H9 (cell line): ENCODE results near the gene GOLGA6A. TPM values are rescaled to one million over a fixed set of nuclear protein-coding genes. Genes with fewer than 3 reads are reported as not detected.

ENCODE experiments used
- DNase-seq: peaks from one replicate; pipeline ENCODE4 v3.0.0-alpha.2; 2017
- H2AFZ ChIP-seq: one replicate; pipeline ENCODE4 v1.6.1; 2013; ENCODE audit warnings: mild to moderate bottlenecking, low read length, control low read depth, moderate library complexity
- H2AK5ac ChIP-seq: 2 replicates; pipeline ENCODE4 v1.6.1; 2013; ENCODE audit warnings: low read length, control low read depth, mixed read lengths; ENCODE audit not compliant: insufficient read length
- H2BK120ac ChIP-seq: one replicate; pipeline ENCODE4 v1.6.1; 2013; ENCODE audit warnings: low read depth, mild to moderate bottlenecking, low read length, control low read depth, inconsistent platforms; ENCODE audit not compliant: poor library complexity, severe bottlenecking
- H2BK12ac ChIP-seq: 2 replicates; pipeline ENCODE4 v1.6.1; 2013; ENCODE audit warnings: low read length, control low read depth, mixed read lengths, low read depth; ENCODE audit not compliant: insufficient read length
- H2BK15ac ChIP-seq: 2 replicates; pipeline ENCODE4 v1.6.1; 2013; ENCODE audit warnings: low read depth, low read length, control low read depth
- H2BK20ac ChIP-seq: one replicate; pipeline ENCODE4 v1.6.1; 2013; ENCODE audit warnings: low read depth, mild to moderate bottlenecking, low read length, control low read depth, inconsistent platforms; ENCODE audit not compliant: poor library complexity, severe bottlenecking
- H2BK5ac ChIP-seq: 2 replicates; pipeline ENCODE4 v1.6.1; 2013; ENCODE audit warnings: low read length, control low read depth, mixed read lengths; ENCODE audit not compliant: insufficient read length
- H3K14ac ChIP-seq: 2 replicates; pipeline ENCODE4 v1.6.1; 2013; ENCODE audit warnings: low read length, control low read depth; ENCODE audit not compliant: insufficient read depth
- H3K18ac ChIP-seq: 2 replicates; pipeline ENCODE4 v1.6.1; 2013; ENCODE audit warnings: low read depth, mild to moderate bottlenecking, mixed read lengths, low read length, control low read depth; ENCODE audit not compliant: insufficient read length
- H3K23ac ChIP-seq: 2 replicates; pipeline ENCODE4 v1.6.1; 2013; ENCODE audit warnings: low read length, control low read depth, mixed read lengths, low read depth; ENCODE audit not compliant: insufficient read length
- H3K23me2 ChIP-seq: 2 replicates; pipeline ENCODE4 v1.6.1; 2013; ENCODE audit warnings: low read depth, mild to moderate bottlenecking, mixed read lengths, low read length, control low read depth; ENCODE audit not compliant: insufficient read length, poor library complexity, severe bottlenecking
- H3K27ac ChIP-seq: 2 replicates; pipeline ENCODE4 v1.5.1; 2013; ENCODE audit warnings: low read length, control low read depth, mixed read lengths, low read depth; ENCODE audit not compliant: insufficient read length
- H3K27me3 ChIP-seq: 2 replicates; pipeline ENCODE4 v1.6.1; 2013; ENCODE audit warnings: low read length, control low read depth, inconsistent platforms; ENCODE audit not compliant: insufficient read depth
- H3K4ac ChIP-seq: 2 replicates; pipeline ENCODE4 v1.6.1; 2013; ENCODE audit warnings: low read depth, mild to moderate bottlenecking, control low read depth, inconsistent platforms, low read length, moderate library complexity
- H3K4me1 ChIP-seq: 2 replicates; pipeline ENCODE4 v1.6.1; 2013; ENCODE audit warnings: low read length, control low read depth, inconsistent platforms; ENCODE audit not compliant: insufficient read depth
- H3K4me2 ChIP-seq: 2 replicates; pipeline ENCODE4 v1.6.1; 2013; ENCODE audit warnings: low read length, control low read depth, mixed read lengths; ENCODE audit not compliant: insufficient read length, insufficient read depth
- H3K56ac ChIP-seq: 2 replicates; pipeline ENCODE4 v1.6.1; 2013; ENCODE audit warnings: low read depth, mild to moderate bottlenecking, mixed read lengths, low read length, control low read depth; ENCODE audit not compliant: insufficient read length
- H3K79me1 ChIP-seq: 2 replicates; pipeline ENCODE4 v1.6.1; 2013; ENCODE audit warnings: low read depth, mild to moderate bottlenecking, moderate library complexity, low read length, control low read depth, inconsistent platforms; ENCODE audit not compliant: insufficient read depth, poor library complexity, severe bottlenecking
- H3K79me2 ChIP-seq: 2 replicates; pipeline ENCODE4 v1.6.1; 2013; ENCODE audit warnings: low read length, control low read depth, inconsistent platforms; ENCODE audit not compliant: insufficient read depth
- H3K9ac ChIP-seq: 2 replicates; pipeline ENCODE4 v1.6.1; 2013; ENCODE audit warnings: low read length, control low read depth, mixed read lengths; ENCODE audit not compliant: insufficient read length; ENCODE audit errors: extremely low read depth
- H3K9me3 ChIP-seq: one replicate; pipeline ENCODE4 v1.6.1; 2013; ENCODE audit warnings: low read depth, low read length, inconsistent platforms; ENCODE audit not compliant: control insufficient read depth
- H3T11ph ChIP-seq: one replicate; pipeline ENCODE4 v1.6.1; 2013; ENCODE audit warnings: mild to moderate bottlenecking, low read length, control low read depth, inconsistent platforms
- H4K20me1 ChIP-seq: one replicate; pipeline ENCODE4 v1.6.1; 2013; ENCODE audit not compliant: control insufficient read depth, insufficient read length, insufficient read depth
- H4K5ac ChIP-seq: 2 replicates; pipeline ENCODE4 v1.6.1; 2013; ENCODE audit warnings: low read depth, mild to moderate bottlenecking, mixed read lengths, low read length, control low read depth; ENCODE audit not compliant: insufficient read length
- H4K8ac ChIP-seq: replicated peaks from 2 replicates; pipeline ENCODE4 v1.6.1; 2013; ENCODE audit warnings: low read length, control low read depth, mixed read lengths, low read depth; ENCODE audit not compliant: insufficient read length
- H4K91ac ChIP-seq: 2 replicates; pipeline ENCODE4 v1.6.1; 2013; ENCODE audit warnings: low read depth, mild to moderate bottlenecking, moderate library complexity, mixed read lengths, low read length, control low read depth; ENCODE audit not compliant: insufficient read length
- H3K27ac Mint-ChIP-seq, 3 experiments: 2 replicates in 2 of 3; 3 replicates in 1 of 3; pipeline ENCODE4 v1.8.0; 2020 to 2021; ENCODE audit warnings: mixed read lengths in 3 of 3, mild to moderate bottlenecking in 1 of 3, moderate library complexity in 1 of 3
- H3K27me3 Mint-ChIP-seq: 2 replicates; pipeline ENCODE4 v1.8.0; 2021; ENCODE audit warnings: low read depth, mild to moderate bottlenecking, moderate library complexity, mixed read lengths
- H3K36me3 Mint-ChIP-seq, 3 experiments: 2 replicates in 2 of 3; 3 replicates in 1 of 3; pipeline ENCODE4 v1.8.0; 2020 to 2021; ENCODE audit warnings: low read depth in 3 of 3, mixed read lengths in 3 of 3; ENCODE audit not compliant: insufficient read depth in 1 of 3
- H3K4me1 Mint-ChIP-seq, 2 experiments: 2 replicates each; pipeline ENCODE4 v1.8.0; 2020; ENCODE audit warnings: mixed read lengths in 2 of 2
- H3K4me3 Mint-ChIP-seq, 2 experiments: 2 replicates in 1 of 2; 3 replicates in 1 of 2; pipeline ENCODE4 v1.8.0; 2020 to 2021; ENCODE audit warnings: mild to moderate bottlenecking in 2 of 2, mixed read lengths in 2 of 2, moderate library complexity in 1 of 2
- H3K9me3 Mint-ChIP-seq, 2 experiments: 2 replicates in 1 of 2; 3 replicates in 1 of 2; pipeline ENCODE4 v1.8.0; 2020; ENCODE audit warnings: mild to moderate bottlenecking in 2 of 2, mixed read lengths in 2 of 2, moderate library complexity in 1 of 2
- CTCF ChIP-seq: fragments of 200-600 bp; sonication (generic); conservative IDR thresholded peaks from 3 replicates; pipeline ENCODE4 v1.8.0; 2021; ENCODE audit warnings: antibody characterized with exemption, mild to moderate bottlenecking
- WGBS: extraction: QIAGEN DNeasy Blood & Tissue Kit; methylation state at CpG from one replicate; pipeline ENCODE4 v1.1.7; 2013; ENCODE audit warnings: missing lambda C conversion rate, low lambda C conversion rate, mixed read lengths; ENCODE audit not compliant: insufficient read length; ENCODE audit errors: extremely low coverage; 5-methylcytosine and 5-hydroxymethylcytosine counted together
- total RNA-seq: library from RNA; stranded (reverse); gene quantifications from 2 replicates; pipeline ENCODE4 v1.2.1, GENCODE V29; 2021

The GOLGA6A gene
- total RNA-seq, 1 experiment from 2014 or later, result 0.72 TPM

GRCh38 chr15:74036271-74037170 lies 45.8 kb downstream of the GOLGA6A start:
- Histone ChIP-seq H3K4me2 (no peak overlapping the region), H4K5ac (no peak overlapping the region), H3K27ac (no peak overlapping the region), H2BK5ac (no peak overlapping the region), H3K9me3 (no peaks in the 10 kb centered on the region), H3K56ac (no peak overlapping the region), H2BK20ac (no peak overlapping the region), H4K20me1 (no peaks in the 10 kb centered on the region), H4K8ac (no peak overlapping the region), H2AFZ (no peak overlapping the region), H3K79me1 (no peaks in the 10 kb centered on the region), H4K91ac (no peak overlapping the region), H2BK12ac (no peak overlapping the region), H3K4ac (no peak overlapping the region), H3K14ac (peak overlapping the region; percentile 51; the same call in 1 of the 2 replicates), H2BK120ac (no peak overlapping the region), H3K4me1 (peaks cover 3% of the 10 kb centered on the region; the same call in 1 of the 2 replicates), H3K18ac (no peak overlapping the region), H2AK5ac (no peak overlapping the region), H3K9ac (no peak overlapping the region), H2BK15ac (no peak overlapping the region), H3K79me2 (no peaks in the 10 kb centered on the region), H3T11ph (no peak overlapping the region), H3K23me2 (no peaks in the 10 kb centered on the region), H3K27me3 (no peaks in the 10 kb centered on the region), H3K23ac (no peak overlapping the region)
- peak; percentile 88 for DNase-seq
- Mint-ChIP-seq H3K27ac (peak overlapping the region in 2 of 3 experiments; percentile 15 to 58; a peak in 6 of 7 replicates), H3K27me3 (peaks cover 2% of the 10 kb centered on the region; the same call in 1 of the 2 replicates), H3K4me1 (peaks cover 31 to 37% of the 10 kb centered on the region in 2 experiments), H3K9me3 (no peaks in the 10 kb centered on the region; a peak in 1 of 5 replicates), H3K4me3 (no peak overlapping the region), H3K36me3 (peaks cover 6 to 16% (median 13%) of the 10 kb centered on the region in 3 experiments)
- WGBS, result no CpG with 5 or more reads among the region's 21 CpGs
- peak; percentile 76 for TF ChIP-seq CTCF
